HT-29 (cell line): Measurements from ENCODE around the gene NT5DC4. TPM values are rescaled to one million over a fixed set of nuclear protein-coding genes. Genes with fewer than 3 reads are reported as not detected.
"Not testable (repeated sequence)": the region's sequence is repeated elsewhere in the genome, so short reads cannot be mapped to it uniquely, and the experiment has no call there.

ENCODE experiments used
- DNase-seq: peaks from one replicate; pipeline ENCODE4 v3.0.0-alpha.2; 2015; ENCODE audit warnings: low spot score
- total RNA-seq: library from RNA; depleted of rRNA; stranded (reverse); fragments of >200 nt; shearing (Covaris generic); gene quantifications from 2 replicates; pipeline ENCODE4 v1.2.3, GENCODE V29; 2014

Gene NT5DC4
- total RNA-seq, 1 experiment from 2014 or later, result 1.4 TPM

DNA sequence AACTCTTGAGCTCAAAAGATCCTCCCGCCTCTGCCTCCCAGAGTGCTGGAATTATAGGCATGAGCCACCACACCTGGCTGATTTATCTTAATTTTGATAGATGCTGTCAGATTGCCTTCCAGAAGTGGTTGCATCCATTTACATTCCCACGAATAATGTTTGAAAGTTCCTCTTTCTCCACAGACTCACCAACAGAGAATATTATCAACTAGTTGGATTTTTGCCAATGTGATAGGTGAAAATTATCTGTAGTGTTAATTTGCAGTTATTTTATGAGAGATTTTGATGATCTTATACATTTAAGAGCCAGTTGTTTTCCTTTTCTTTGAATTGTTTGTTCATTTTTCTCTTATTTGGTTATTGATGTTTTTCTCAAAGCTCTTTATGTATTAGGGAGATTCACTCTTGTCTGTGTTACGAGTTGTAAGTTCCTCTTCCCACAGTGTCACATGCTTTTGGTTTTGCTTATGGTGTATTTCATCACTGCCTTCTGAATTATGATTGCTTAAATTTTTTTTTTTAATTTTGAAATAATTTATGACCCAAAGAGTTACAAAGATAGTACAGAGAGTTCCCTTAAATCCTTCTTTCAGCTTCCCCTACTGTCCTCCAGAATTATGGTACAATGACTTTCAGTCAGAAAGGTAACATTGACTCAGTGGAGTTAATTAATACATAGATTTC, 20.7 kb upstream of the NT5DC4 start:
- no peak for DNase-seq

DNA sequence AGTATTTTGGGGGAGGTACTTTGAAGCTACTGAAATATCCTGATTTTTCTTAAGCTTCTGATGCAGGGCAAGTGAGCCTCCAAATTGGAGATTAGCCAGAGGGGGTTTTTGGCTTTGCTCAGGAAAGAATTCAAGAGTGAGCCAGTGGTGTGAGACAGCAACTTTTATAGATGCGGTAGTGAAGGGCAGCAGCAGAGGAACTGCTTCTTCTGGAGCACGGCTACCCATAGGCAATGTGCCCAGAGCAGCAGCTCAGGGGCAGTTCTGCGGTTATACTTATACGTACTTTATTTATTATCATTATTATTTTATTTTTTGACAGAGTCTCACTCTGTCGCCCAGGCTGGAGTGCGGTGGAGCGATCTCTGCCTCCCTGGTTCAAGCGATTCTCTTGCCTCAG, 19.8 kb upstream of the NT5DC4 start:
- no peak for DNase-seq

DNA sequence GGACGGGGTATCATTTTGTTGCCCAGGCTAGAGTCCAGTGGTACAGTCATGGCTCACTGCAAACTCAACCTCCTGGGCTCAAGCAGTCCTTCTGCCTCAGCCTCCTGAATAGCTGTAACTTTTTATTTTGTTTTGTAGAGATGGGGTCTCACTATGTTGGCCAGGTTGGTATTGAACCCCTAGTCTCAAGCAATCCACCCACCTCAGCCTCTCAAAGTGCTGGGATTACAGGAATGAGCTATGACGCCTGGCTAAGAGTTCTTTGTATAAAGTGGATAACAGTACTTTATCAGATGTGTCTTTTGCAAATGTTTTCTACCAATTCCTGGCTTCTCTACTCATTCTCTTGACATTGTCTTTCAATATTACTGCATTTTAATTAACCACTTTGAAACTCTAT, 17.1 kb upstream of the NT5DC4 start:
- no peak for DNase-seq

DNA sequence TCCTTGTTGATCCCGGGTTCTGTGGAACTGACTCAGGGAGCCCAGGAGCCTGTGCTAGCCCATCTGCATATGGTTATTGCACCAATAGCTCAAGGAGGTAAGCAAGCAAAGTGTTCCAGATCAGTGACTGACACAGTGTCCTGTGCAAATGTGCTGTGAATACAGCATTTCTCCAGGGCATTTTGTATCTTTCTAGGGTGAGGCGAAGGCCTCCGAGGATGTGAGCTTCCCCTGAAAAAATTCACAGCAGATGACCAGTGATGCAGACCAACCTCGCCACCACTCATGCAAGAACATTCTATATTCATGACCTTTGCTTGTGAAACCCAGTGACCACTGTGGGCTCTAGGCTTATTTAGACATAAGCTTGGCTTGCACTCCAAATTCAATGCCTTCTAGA, 15.2 kb upstream of the NT5DC4 start:
- no peak for DNase-seq

DNA sequence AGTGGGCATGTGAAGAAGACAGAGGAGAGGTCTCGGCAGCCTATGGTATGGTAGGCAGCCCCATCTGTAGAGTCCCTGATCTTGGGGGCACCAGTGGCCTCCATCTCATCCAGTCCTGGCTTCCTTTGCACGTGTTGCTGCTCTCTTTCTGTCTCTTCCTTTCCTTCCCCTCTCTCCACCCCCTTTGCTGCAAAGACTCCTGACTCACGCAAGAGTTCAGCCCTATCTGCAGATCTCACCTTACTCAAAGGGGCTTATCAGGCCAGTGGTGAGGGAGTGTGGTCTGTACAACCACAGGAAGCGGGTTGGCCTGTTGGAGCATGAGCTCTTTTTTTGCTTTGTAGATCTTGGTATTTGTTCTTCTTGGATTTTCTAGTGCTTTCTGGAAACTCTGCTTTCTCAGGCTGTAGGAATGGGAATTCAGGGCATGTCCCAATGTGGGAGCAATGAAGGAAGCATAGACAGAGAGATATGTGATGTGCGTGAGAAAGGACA, 14.6 kb upstream of the NT5DC4 start:
- DNase-seq, result no peak

DNA sequence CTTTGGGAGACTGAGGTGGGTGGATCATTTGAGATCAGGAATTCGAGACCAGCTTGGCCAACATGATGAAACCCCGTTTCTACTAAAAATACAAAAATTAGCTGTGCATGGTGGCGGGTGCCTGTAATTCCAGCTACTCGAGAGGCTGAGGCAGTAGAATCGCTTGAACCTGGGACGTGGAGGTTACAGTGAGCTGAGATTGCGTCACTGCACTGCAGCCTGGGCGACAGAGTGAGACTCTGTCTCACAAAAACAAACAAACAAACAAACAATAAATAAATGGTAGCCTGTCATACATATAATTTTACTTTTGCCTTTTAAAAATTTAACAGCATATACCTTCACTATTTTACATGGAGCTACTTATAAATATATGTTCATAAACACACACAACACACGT, 13.9 kb upstream of the NT5DC4 start:
- not testable (repeated sequence) for DNase-seq

DNA sequence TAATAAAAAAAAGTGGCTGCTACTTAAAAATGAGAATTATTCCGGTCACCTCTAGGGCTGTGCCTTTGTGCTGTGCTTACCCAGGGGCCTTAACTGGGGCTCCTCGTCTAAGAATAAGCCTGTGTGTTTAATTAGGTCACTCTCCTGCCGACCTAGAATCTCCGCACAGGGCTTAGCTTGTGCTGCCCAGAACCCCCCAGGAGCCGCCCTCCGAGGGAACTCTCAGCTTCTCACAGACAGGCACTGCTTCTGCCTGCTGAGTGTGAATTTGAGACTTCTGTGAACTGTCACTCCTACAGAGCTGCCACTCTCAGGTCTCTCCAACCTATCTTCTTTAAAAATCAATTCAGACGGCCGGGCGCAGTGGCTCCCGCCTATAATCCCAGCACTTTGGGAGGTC, 11.9 kb upstream of the NT5DC4 start:
- no peak for DNase-seq

DNA sequence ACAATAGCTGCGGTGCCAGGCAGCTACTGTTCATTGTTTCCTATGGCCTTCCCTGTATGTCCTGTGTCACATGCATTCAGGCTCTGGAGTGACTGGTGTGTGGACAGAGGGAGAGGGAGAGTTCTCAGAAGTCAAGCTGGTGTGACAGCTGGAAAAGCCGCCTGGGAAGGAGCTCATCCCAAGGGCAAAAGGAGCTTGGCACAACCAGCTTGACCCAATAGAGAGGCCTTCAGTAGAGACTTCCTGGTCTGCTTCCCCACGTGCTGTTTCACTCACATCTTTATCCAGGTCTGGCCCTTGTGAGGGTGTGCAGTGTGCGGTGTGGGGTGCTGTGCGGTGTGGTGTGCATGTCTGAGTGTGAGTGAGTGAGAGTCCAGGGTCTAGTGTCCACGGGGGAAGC, 11.1 kb upstream of the NT5DC4 start:
- DNase-seq, result no peak

DNA sequence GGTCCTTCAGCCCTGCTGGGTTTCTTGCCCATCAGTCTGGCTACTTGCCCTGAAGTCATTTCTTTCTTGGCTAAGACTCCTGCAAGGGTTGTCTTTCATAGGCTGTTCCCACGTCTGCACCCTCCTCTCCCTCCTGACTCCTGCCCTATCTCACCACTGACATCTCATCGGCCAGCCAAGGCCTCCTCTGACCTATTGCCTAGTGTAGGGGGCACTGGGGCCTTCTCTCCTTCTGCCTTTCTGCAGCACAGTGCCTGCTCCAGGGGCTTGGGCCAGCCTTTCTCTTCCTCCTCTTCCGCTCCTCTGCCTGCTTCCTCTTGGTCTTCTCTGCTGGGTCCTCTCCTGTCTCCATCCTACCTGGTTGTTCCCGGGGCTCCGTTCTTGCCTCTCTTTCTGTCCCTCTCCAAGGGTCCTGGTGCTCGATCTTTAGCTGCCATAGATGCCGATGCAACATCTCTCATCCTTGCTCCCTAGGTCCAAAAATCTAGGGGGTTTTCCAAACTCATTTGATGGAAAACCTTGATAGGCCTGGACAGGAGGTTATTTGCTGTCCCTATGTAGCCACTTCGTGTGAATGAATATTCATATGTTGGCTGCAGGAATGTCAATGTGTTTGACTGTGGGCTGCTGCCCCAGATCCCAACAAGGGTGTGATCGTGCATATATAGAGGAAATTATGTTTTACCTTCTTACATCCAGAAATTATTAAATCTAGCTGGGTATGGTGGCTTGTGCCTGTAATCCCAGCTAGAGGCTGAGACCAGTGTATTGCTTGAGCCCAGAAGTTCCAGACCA, 9.7 kb upstream of the NT5DC4 start:
- no peak for DNase-seq

DNA sequence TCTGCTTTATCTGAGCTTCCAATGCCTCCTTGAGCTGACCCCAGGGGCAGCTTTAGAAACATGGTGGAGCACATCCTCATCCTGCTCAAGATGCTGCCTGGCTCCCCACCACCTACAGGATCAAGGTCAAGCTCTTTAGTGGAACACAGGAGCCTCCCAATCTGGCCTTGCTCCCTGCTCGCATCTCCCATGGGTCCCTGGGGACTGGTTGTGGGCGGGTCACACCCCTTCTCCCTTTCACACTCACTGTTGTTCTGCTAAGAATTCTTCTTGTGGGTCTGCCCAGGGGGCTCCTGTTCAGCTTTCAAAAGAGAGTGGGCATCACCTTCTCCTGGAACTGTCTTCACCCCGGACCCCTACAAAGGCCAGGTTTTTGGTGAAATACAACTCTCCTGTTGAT, 8.4 kb upstream of the NT5DC4 start:
- DNase-seq, result no peak

DNA sequence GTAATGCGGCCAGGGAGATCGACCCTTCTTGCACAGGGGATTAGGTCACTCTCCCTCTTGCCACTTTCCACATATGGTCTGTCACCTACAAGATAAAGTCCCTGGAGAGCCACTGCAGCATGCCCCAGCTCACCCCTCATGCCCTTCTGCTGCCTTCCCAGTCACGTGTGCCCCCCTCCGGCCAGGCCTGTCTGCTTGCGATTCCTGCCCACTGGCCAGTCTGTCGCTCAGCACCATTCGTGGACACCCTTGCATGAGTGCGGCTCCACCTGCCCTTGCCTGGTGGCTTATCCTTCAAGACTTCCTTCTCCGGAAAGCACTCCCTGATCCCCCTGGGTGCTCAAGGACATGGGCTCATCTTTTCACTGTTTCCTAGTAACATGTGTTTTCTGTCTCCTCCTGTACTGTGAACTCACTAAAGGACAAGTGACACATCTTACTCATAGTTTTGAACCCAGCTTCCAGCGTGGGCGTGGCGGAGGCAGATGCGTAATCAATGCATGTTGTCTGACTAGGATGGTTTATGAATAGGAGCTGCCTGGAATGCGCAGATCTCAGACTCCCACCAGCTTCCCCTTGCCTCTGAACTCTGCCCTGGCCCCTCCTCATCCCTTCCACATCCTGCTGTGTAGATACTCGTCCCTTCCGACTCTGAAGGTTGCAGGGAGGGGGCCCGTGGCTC, 7.8 kb upstream of the NT5DC4 start:
- DNase-seq, result no peak

DNA sequence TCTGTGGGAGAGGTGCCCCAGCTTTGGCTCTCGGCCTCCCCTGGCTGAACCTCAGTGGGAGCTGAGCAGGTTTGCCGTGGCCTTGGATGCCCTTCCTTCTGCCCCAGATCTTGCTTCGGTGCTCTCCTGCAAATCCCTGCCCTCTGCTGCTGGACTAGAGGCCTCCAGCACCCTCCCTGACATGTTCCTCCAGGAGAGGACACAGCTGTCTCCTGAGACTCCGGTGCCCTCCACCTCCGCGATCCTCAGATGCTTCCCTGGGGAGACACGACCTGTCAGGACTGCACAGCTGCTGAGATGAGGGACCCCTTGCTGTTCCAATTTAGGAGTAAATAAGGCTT, 7.3 kb upstream of the NT5DC4 start:
- DNase-seq, result no peak

DNA sequence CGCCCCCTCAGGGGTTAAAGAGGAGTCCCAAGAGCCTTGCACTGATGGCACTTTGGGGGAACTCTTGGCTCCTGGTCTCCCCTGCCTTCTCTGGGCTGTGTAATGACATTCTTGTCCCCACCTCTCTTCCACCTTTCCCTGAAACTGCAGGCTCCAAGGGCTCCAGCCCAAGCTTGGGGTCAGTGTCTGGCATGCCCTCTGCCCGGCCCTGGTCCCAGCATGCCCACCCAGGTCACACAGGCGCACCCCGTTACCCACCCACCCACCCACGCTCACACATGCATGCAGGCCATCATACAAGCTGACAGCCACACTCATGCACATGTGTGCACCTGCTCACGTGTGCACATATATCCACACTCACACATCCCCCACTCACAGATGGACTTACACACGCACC, 6.9 kb upstream of the NT5DC4 start:
- DNase-seq, result no peak

DNA sequence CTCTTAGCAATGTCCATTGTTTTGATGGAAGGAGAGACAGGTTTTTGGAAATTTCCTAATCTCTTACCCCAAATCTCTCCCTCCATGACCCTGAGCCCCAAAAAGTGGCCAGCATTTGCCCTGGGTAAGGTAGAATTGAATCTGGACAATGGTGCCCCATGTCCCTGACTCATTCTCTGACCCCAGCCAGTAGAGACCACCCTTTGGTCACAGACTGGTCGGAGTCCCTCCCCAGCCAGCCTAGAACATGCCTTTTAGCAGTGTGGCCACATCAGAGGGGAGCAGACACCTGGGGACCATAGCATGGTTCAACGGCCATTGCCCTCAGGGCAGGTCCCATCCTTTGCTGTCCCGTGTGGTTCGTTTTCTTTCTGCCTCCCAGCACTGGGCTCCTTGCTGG, 6.5 kb upstream of the NT5DC4 start:
- DNase-seq, result no peak

DNA sequence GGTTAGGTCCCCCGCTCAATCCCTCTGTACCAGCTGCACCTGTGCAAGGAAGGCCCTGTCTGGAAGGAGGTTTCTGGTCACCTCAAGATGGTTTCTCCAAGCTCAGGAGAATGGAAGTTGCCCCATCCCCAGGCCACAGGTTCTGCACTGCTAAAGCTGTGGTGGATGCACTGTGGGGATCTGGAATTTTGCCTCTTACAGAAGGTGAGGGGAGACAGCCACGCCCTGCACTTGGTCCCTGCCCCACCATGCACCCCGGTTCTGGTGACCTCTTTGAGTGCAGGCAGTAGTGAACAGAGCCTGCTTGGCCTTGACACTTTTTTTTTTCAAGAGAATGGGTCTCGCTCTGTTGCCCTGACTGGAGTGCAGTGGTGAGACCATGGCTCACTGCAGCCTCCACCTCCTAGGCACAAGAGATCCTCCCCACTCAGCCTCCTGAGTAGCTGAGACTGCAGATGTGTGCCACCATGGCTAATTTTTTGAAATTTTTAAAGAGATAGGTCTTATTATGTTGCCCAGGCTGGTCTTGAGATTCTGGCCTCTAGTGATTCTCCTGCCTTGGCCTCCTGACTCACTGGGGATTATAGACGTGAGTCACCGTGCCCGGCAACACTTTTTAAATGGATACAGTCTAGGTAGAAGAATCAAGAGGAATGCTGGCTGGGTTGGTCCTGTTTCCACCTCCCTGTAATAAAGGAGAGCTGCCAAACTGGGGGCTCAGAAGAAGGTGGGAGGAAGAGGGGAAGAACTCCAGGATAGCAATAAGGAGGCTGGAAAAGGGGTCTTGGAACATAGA, 5.8 kb upstream of the NT5DC4 start:
- no peak for DNase-seq

DNA sequence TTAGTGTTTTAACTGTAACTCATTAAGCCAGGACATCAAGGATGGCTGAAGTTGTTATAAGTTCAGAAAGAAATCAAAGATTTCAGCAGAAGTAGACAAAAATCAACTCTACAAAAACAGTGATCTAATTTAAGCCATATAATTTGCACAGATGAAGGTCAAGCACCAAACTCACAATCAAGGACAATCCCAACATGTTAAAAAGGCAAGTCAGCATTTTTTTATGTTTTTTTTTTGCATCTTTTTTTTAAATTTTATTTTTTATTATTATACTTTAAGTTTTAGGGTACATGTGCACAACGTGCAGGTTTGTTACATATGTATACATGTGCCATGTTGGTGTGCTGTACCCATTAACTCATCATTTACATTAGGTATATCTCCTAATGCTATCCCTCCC, 4.7 kb upstream of the NT5DC4 start:
- not testable (repeated sequence) for DNase-seq

DNA sequence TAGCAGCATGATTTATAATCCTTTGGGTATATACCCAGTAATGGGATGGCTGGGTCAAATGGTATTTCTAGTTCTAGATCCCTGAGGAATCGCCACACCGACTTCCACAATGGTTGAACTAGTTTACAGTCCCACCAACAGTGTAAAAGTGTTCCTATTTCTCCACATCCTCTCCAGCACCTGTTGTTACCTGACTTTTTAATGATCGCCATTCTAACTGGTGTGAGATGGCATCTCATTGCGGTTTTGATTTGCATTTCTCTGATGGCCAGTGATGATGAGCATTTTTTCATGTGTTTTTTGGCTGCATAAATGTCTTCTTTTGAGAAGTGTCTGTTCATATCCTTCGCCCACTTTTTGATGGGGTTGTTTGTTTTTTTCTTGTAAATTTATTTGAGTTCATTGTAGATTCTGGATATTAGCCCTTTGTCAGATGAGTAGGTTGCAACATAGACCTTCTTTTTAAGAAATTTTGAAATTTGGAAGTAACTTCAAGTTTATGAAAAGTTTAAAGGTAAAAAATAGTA, 3.9 kb upstream of the NT5DC4 start:
- not testable (repeated sequence) for DNase-seq

DNA sequence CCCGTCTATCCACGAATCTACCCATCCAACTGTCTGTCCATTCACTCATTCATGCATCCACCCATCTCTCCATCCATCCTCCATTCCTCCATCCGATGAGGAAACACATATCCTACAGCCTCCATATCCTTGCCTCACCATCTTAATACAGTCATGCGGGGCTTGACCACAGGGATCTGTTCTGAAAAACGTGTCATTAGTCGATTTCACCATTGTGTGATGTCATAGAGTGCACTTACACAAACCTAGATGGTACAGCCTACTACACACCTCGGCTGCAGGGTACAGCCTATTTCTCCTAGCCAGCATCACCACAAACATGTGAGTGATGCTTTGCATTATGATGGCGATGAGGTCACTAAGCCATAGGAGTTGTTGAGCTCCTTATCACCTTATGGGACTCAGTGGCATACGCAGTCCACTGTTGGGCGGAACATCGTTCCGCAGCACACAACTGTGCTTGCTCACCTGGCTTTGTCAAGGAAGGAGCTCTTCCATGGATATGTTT, 1.9 kb upstream of the NT5DC4 start:
- DNase-seq, result no peak

DNA sequence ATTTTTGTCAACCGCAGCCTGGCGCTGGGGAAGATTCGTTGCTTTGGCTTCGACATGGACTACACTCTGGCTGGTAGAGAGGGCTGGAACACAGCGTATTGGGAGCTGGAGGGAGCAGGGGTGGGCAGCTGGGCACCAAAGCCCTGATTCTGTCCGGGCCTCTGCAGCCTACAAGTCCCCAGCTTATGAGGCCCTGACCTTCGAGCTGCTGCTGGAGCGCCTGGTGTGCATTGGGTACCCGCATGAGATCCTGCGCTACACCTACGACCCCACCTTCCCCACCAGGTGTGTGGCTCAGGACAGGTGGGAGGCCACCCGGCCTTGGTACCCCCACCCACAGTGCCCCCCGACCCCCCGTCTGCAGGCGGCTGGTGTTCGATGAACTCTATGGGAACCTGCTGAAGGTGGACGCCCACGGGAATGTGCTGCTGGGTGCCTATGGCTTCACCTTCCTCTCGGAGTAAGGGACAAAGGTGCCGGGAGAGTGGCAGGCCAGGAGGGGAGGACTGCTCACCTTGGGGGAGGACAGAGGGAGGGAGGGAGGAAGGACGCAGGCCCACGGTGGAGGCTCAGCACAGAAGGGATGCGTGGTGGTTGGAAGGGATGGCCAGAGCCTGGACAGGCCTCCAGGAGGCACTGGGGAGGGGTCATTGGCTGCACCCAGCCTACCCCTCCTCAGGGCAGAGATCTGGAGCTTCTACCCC, 1.2 kb downstream of the NT5DC4 start:
- no peak for DNase-seq

DNA sequence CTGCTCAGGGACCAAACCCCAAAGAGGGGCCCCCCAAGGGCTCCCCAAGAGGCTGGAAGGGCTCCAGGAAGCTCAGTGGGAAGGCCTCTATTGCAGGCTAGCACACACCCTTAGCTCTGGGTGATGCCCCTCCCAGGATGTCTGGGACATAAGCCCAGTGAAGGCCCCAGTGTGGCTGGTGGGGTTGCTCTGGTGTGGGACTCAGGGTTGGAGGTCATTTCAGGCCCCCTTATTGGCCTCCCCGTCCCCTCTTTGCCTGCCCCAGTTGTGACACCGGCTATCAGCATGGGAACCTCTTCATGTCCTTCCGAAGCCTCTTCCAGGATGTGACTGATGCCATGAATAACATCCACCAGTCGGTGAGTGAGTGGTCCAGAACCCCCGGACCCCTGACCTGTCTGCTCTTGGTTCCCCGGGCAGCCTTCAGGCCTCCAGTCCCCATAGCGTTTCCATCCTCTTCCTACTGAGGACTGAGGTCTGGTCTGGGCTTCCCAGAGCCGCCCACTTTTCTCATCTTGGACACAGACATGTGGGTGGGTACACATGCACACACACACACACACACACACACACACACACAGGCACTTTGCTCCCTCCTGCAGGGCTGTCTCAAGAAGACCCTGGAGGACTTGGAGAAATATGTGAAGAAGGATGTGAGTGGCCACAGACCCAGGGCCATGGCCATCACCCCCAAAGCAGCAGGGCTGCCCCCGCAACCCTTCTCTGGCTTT, 2.2 kb downstream of the NT5DC4 start:
- no peak for DNase-seq
